Measurements from ENCODE around the gene NFATC3. TPM values are rescaled to one million over a fixed set of nuclear protein-coding genes. Genes with fewer than 3 reads are reported as not detected.

The NFATC3 gene
- total RNA-seq, 4 donors from 2014 or later: 67.7 to 107 (median 71.7) TPM

DNA sequence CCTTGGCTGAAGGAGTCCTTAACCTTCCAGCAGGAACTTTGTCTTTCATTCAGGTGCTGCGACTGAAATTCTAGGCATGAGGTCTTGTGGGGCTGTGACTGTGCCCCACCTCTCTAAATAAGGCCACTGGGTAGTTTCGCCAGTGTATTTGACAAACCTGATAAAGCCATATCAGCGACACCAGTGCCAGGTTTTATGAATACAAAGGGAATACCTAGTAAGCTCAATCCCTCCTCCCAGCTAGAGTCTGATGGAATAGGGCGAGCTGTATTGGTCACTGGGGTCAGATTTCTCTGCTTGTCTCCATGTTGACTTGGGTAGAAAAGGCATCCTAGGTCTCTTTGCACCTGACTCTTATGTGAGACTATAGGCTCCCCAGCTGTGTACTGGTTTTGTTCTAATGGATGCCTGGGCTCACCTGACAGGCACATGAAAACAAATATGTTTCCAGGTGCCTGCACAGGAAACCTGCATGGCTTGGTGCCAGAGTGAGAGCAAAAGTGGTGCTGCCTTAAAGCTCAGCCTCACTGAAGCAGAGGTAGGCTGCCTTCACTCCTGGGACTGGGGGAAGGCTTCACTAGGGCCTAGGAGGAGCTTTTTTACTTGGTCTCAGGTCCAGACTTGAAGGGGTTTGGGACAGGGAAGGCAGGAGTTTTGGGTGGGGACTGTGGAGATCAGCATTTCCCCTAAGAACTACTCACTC lies 187.5 kb downstream of the NFATC3 start:
- TF ChIP-seq, protein P1, sequence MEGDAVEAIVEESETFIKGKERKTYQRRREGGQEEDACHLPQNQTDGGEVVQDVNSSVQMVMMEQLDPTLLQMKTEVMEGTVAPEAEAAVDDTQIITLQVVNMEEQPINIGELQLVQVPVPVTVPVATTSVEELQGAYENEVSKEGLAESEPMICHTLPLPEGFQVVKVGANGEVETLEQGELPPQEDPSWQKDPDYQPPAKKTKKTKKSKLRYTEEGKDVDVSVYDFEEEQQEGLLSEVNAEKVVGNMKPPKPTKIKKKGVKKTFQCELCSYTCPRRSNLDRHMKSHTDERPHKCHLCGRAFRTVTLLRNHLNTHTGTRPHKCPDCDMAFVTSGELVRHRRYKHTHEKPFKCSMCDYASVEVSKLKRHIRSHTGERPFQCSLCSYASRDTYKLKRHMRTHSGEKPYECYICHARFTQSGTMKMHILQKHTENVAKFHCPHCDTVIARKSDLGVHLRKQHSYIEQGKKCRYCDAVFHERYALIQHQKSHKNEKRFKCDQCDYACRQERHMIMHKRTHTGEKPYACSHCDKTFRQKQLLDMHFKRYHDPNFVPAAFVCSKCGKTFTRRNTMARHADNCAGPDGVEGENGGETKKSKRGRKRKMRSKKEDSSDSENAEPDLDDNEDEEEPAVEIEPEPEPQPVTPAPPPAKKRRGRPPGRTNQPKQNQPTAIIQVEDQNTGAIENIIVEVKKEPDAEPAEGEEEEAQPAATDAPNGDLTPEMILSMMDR (IDR thresholded peaks at IDR 0.05): no peak
- peak in 1 of 2 donors; percentile 60 for TF ChIP-seq POLR2A (IDR thresholded peaks at IDR 0.05)
- 66 to 77% methylated on average over 4 of the region's 4 CpGs for WGBS, 2 donors
- H3K4me1 ChIP-seq: peaks cover 71 to 98% of the 10 kb centered on the region in 2 donors
- intact Hi-C loops (cut with DNase I): no loop called here
- no peaks in the 10 kb centered on the region for H3K9me3 ChIP-seq
- H3K27me3 ChIP-seq: no peaks in the 10 kb centered on the region
- peak overlapping the region; percentile 88 to 93 (median 91) for H3K27ac ChIP-seq
- DNase-seq: peak; percentile 90 to 96
- H3K4me3 ChIP-seq (replicated peaks in 1 of 3): no peak overlapping the region
- peaks cover 9 to 17% of the 10 kb centered on the region in 2 donors for H3K36me3 ChIP-seq

DNA sequence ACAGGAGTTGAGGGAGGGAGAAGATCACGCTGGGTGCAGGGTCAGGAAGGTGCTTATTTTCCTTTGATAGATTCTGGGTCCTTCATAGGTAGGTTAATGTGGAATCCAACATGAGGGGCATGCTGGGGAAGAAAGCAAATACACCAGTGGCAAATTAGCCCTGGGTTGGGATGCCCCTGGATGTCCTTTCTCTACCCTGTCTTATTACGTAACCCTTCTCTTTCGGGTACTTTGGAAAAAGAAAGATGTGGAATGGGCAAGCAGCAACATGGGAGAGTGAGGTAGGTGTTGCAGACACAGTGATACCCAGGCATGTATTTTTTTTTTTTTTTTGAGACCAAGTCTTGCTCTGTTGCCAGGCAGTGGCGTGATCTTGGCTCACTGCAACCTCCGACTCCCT lies 188.3 kb downstream of the NFATC3 start:
- no peak for DNase-seq
- Histone ChIP-seq H3K36me3 (peaks cover 9 to 17% of the 10 kb centered on the region in 2 donors), H3K27me3 (no peaks in the 10 kb centered on the region), H3K4me1 (peaks cover 67 to 95% of the 10 kb centered on the region in 2 donors), H3K9me3 (no peaks in the 10 kb centered on the region), H3K4me3 (replicated peaks in 1 of 3) (no peak overlapping the region), H3K27ac (peak overlapping the region; percentile 88 to 93 (median 91))
- no peak for TF ChIP-seq POLR2A (IDR thresholded peaks at IDR 0.05)
- TF ChIP-seq, protein P1 (IDR thresholded peaks at IDR 0.05): no peak
- intact Hi-C loops (cut with DNase I): no loop called here
- WGBS, 2 donors: 84 to 97% methylated on average over 5 of the region's 5 CpGs

DNA sequence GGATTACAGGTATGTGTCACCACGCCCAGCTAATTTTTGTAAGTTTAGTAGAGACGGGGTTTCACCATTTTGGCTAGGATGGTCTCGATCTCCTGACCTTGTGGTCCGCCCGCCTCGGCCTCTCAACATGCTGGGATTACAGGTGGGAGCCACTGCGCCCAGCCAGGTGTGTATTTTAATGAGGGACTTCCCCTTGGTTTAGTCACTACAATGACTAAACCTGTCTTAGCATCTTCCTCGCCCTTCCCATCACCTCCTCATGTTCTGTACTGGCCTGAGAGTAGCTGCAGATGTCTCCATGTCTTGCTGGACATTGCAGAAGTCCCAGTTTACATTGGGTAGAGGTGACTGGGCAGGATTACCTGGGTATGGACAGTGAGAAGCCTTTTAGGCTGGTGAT lies 188.7 kb downstream of the NFATC3 start:
- Histone ChIP-seq H3K4me3 (replicated peaks in 1 of 3) (no peak overlapping the region), H3K27me3 (no peaks in the 10 kb centered on the region), H3K4me1 (peaks cover 67 to 94% of the 10 kb centered on the region in 2 donors), H3K27ac (peak overlapping the region in 2 of 3 donors; percentile 91 to 93), H3K9me3 (no peaks in the 10 kb centered on the region), H3K36me3 (peaks cover 9 to 17% of the 10 kb centered on the region in 2 donors)
- TF ChIP-seq, protein P1 (IDR thresholded peaks at IDR 0.05): no peak
- no peak for TF ChIP-seq POLR2A (IDR thresholded peaks at IDR 0.05)
- WGBS, 2 donors: 93 to 98% methylated on average over 8 of the region's 8 CpGs
- intact Hi-C loops (cut with DNase I): no loop called here
- no peak for DNase-seq

DNA sequence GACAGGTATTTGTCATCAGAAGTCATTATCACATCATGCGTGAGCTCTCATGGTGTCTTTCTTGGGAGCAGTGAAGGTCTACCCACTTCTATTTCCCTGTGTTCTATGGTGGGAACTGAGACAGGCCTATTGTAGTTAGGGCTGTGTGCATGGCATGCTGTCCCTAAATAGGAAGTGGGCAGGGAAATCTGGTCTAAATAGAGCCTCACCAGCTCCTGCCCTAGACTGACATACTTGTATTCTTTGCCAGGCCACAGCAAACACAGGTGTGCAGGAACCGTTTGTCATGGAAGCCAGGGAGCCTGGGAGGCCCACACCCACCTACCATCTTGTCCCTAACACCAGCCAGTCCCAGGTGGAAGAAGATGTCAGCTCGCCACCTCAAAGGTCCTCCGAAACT lies 189.3 kb downstream of the NFATC3 start:
- H3K36me3 ChIP-seq: peaks cover 9 to 17% of the 10 kb centered on the region in 2 donors
- no peaks in the 10 kb centered on the region for H3K9me3 ChIP-seq
- no peak for TF ChIP-seq POLR2A (IDR thresholded peaks at IDR 0.05)
- TF ChIP-seq, protein P1 (IDR thresholded peaks at IDR 0.05): no peak
- H3K27me3 ChIP-seq: no peaks in the 10 kb centered on the region
- H3K27ac ChIP-seq: peak overlapping the region in 2 of 3 donors; percentile 91 to 93
- intact Hi-C loops (cut with DNase I): no loop called here
- DNase-seq: no peak
- peaks cover 67 to 94% of the 10 kb centered on the region in 2 donors for H3K4me1 ChIP-seq
- WGBS, 2 donors: 88 to 94% methylated on average over 4 of the region's 4 CpGs
- no peak overlapping the region for H3K4me3 ChIP-seq (replicated peaks in 1 of 3)

DNA sequence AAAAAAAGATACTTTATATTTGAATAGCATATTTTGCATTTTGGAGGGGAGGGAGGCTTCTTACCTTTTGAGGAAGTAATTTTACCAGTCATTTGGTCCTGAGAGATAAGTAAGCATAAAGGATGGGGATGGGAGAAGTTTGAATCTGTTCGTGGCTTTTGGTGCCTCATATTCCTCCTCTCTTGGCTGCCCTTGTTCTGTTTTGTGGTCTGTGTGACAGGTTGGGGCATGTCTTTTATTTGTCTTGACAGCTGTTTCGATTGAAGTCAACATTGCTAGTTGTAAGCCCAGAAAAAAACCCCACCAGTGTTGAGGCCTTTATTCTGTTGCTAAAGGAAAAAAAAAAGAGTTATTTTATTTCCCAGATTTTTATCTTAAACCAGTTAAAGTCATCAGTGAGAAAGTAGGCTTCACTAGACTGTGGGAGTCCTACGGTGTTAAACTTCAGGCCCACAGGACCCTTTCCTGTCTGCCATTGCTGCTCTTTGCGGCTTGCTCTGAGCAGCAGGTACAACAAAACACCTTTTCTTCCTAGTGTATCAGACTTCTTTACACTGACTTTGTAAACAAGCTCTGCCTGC lies 190.5 kb downstream of the NFATC3 start:
- H3K27ac ChIP-seq: peak overlapping the region; percentile 91 to 95 (median 93)
- DNase-seq: no peak
- H3K9me3 ChIP-seq: no peaks in the 10 kb centered on the region
- H3K27me3 ChIP-seq: no peaks in the 10 kb centered on the region
- WGBS, 2 donors: 53 to 68% methylated on average over 4 of the region's 4 CpGs
- H3K4me1 ChIP-seq: peaks cover 61 to 94% of the 10 kb centered on the region in 2 donors
- H3K36me3 ChIP-seq: peaks cover 12 to 17% of the 10 kb centered on the region in 2 donors
- H3K4me3 ChIP-seq (replicated peaks in 1 of 3): no peak overlapping the region
- TF ChIP-seq, protein P1 (IDR thresholded peaks at IDR 0.05): no peak
- no peak for TF ChIP-seq POLR2A (IDR thresholded peaks at IDR 0.05)
- intact Hi-C loops (cut with DNase I): no loop called here
